Stimulated activated effector memory CD8-positive, alpha-beta T cell treated with anti-CD3 and anti-CD28 coated beads, Interleukin-12 subunit alpha, Interleukin-12 subunit beta, amount 100 ng/mL, for 72 hours (primary cell): Measurements from ENCODE around the gene PMF1.
"Not testable (repeated sequence)": the region's sequence is repeated elsewhere in the genome, so short reads cannot be mapped to it uniquely, and the experiment has no call there.

Source experiments
- ATAC-seq: fragments of 150-1000 bp; cut with Tn5 transposase; 2 replicates; pipeline ENCODE4 v1.10.0; 2021
- DNase-seq, 2 donors: peaks; one replicate each; pipeline ENCODE4 v3.0.0; 2021 to 2022; ENCODE audit warnings: low spot score in 2 of 2
- H3K27ac Mint-ChIP-seq: one replicate; pipeline ENCODE4 v1.8.0; 2022; ENCODE audit warnings: mild to moderate bottlenecking, mixed read lengths
- H3K36me3 Mint-ChIP-seq: one replicate; pipeline ENCODE4 v1.8.0; 2022; ENCODE audit warnings: mild to moderate bottlenecking, mixed read lengths
- H3K4me1 Mint-ChIP-seq: one replicate; pipeline ENCODE4 v1.8.0; 2022; ENCODE audit warnings: mixed read lengths
- H3K4me3 Mint-ChIP-seq: one replicate; pipeline ENCODE4 v1.8.0; 2022; ENCODE audit warnings: mild to moderate bottlenecking, mixed read lengths
- H3K9me3 Mint-ChIP-seq: one replicate; pipeline ENCODE4 v1.8.0; 2022; ENCODE audit warnings: mixed read lengths

The PMF1 gene

GRCh38 chr1:156212833-156213643 is at the start of gene PMF1:
TSS of gene PMF1 (plus strand) at chr1:156213007. CDS start at chr1:156213016, 9 bp downstream.
- Mint-ChIP-seq H3K4me1 (peaks cover 32% of the 10 kb centered on the region), H3K36me3 (peaks cover 68% of the 10 kb centered on the region), H3K4me3 (peak within 1 kb of the TSS; percentile 87)

GRCh38 chr1:156163712-156164111 is 49.1 kb upstream of the PMF1 start:
- Mint-ChIP-seq H3K9me3 (no peaks in the 10 kb centered on the region), H3K36me3 (peaks cover 96% of the 10 kb centered on the region), H3K4me3 (no peak overlapping the region), H3K4me1 (peaks cover 49% of the 10 kb centered on the region), H3K27ac (no peak overlapping the region)
- DNase-seq (no peak), ATAC-seq (no peak)

More at GRCh38 chr1:156212833-156213643, at the start of gene PMF1:
- H3K9me3 Mint-ChIP-seq, result no peaks in the 10 kb centered on the region
- H3K27ac Mint-ChIP-seq, result peak within 1 kb of the TSS; percentile 95
- peak; percentile 91 to 98 for DNase-seq
- peak; percentile 95 for ATAC-seq

- Mint-ChIP-seq H3K4me1 (peaks cover 43% of the 10 kb centered on the region), H3K27ac (peak overlapping the region; percentile 91), H3K9me3 (no peaks in the 10 kb centered on the region), H3K36me3 (peaks cover 96% of the 10 kb centered on the region), H3K4me3 (no peak overlapping the region)
- DNase-seq (no peak), ATAC-seq (no peak)
These were observed 48.5 kb upstream of the PMF1 start for GRCh38 chr1:156164125-156164831.

DNA sequence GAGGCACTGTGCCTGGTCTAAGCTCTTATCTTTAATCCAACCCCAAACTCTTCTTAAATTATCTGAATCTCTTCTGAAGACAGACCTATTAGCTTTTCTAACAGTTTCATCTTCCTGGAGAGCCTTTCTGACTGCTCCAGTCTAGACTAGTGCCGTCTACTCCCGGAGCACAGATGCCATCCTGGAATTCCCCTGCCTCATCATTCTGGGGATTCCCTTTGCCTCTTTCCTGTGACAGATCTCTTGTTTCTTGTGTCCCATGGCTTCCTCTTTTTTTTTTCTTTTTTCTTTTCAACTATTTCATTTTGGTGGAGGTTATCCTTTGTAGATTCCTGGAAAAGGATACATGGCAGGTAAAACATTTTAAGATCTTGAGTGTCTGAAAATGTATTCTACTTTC is 47.7 kb upstream of the PMF1 start:
- no peak for ATAC-seq
- peaks cover 93% of the 10 kb centered on the region for H3K36me3 Mint-ChIP-seq

DNA sequence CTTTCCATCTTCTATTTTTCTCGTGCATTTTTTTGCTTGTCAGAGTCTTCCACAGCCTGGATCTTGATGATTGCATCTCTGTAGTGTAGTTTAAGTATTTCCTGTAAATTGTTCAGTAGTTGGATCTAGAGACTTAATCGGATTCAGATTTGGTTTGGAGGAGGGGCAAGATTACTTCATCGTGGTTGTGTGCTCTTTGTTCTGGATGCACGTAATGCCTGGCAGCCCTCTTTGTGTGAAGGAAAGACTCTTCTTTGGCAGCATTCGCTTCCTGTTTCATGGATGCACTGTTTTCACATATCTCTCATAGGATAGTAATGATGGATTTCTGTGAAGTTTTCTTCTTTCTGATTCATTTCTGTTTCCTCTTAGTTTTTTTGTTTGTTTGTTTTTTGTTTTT is 45.3 kb upstream of the PMF1 start:
- Mint-ChIP-seq H3K4me1 (peaks cover 13% of the 10 kb centered on the region), H3K27ac (no peak overlapping the region), H3K36me3 (peaks cover 85% of the 10 kb centered on the region), H3K9me3 (no peaks in the 10 kb centered on the region), H3K4me3 (no peak overlapping the region)
- DNase-seq (no peak), ATAC-seq (no peak)

More for the DNA sequence above, 47.7 kb upstream of the PMF1 start:
- peak overlapping the region; percentile 43 for H3K4me3 Mint-ChIP-seq
- peak overlapping the region; percentile 91 for H3K27ac Mint-ChIP-seq
- no peaks in the 10 kb centered on the region for H3K9me3 Mint-ChIP-seq
- DNase-seq, result no peak
- peaks cover 35% of the 10 kb centered on the region for H3K4me1 Mint-ChIP-seq

DNA sequence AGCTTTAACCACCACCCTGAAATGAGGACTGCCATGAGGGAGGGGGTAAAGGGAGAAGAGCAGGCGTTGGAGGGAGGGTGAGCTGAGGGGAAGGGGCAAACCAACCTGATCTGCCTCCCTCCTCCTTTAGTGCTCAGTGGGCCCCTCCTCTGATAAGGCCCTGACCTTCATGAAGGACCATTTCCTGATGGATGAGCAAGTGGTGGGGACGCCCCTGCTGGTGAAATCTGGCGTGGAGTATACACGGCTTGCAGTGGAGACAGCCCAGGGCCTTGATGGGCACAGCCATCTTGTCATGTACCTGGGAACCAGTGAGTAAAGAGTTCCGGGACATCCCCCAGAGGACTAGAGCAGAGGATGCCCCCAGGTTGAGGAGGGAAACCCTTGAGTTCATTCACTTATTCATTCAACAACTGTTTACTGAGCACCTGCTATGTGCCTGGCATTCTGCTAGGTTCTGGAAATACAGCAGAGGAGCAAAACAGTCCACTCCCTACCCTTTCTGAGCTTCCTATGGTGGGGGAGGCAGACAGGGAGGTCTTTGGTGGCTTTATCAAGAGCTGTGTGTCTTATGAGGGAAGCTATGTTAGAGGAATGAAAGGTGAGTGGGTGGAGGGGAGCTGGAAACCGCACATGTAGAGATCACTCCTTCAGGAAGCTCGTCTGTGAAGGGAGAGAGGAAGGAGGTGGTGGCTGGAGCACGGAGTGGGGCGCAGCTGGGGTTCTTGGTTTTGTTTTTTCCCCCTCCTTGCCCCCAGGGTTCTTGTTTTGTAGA is 39.9 kb upstream of the PMF1 start:
- peak overlapping the region; percentile 75 for H3K27ac Mint-ChIP-seq
- DNase-seq (no peak), ATAC-seq (no peak)
- peaks cover 13% of the 10 kb centered on the region for H3K4me1 Mint-ChIP-seq
- peaks cover 82% of the 10 kb centered on the region for H3K36me3 Mint-ChIP-seq
- no peak overlapping the region for H3K4me3 Mint-ChIP-seq
- no peaks in the 10 kb centered on the region for H3K9me3 Mint-ChIP-seq

DNA sequence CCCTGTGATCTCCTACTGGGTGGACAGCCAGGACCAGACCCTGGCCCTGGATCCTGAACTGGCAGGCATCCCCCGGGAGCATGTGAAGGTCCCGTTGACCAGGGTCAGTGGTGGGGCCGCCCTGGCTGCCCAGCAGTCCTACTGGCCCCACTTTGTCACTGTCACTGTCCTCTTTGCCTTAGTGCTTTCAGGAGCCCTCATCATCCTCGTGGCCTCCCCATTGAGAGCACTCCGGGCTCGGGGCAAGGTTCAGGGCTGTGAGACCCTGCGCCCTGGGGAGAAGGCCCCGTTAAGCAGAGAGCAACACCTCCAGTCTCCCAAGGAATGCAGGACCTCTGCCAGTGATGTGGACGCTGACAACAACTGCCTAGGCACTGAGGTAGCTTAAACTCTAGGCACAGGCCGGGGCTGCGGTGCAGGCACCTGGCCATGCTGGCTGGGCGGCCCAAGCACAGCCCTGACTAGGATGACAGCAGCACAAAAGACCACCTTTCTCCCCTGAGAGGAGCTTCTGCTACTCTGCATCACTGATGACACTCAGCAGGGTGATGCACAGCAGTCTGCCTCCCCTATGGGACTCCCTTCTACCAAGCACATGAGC is 36.1 kb upstream of the PMF1 start:
- H3K36me3 Mint-ChIP-seq, result peaks cover 56% of the 10 kb centered on the region
- H3K27ac Mint-ChIP-seq, result peak overlapping the region; percentile 67
- ATAC-seq (peak; percentile 36), DNase-seq (no peak)
- no peak overlapping the region for H3K4me3 Mint-ChIP-seq
- H3K9me3 Mint-ChIP-seq, result no peaks in the 10 kb centered on the region
- peaks cover 21% of the 10 kb centered on the region for H3K4me1 Mint-ChIP-seq

DNA sequence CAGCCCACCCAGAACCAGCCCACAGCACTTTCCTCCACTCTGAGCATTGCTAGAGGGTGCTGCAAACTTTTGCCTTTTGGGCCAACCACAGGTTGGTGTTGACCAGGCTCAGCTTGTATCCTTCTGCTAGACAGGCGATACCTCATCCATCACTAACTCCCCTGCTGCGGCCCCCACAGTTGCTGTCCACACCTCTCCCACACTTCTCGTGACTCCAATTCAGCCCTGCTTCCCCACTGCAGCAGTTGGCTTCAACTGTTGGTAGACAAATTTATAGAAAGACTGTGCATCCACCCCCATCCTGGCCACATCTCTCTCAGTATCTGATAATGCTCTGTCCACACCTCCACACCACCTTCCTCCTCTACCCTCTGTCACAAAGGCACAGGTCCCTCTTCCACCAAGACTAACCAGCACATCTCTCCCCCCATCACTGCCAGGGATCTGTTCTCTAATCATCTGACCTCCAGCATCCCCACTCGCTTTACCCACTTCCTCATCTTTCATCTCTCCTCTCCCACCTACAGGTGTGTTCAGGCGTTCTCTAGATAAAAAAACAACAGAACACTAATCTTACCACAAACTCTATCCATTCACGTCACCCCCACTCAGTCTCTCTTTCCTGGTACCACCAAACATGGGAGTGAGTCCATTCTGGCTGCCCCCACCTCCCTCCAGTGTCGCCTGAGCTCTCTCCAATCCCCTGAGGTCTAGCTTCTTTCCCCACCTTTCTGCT is 34.7 kb upstream of the PMF1 start:
- ATAC-seq (no peak), DNase-seq (no peak)
- Mint-ChIP-seq H3K4me3 (no peak overlapping the region), H3K9me3 (no peaks in the 10 kb centered on the region), H3K36me3 (peaks cover 48% of the 10 kb centered on the region), H3K4me1 (peaks cover 15% of the 10 kb centered on the region), H3K27ac (peak overlapping the region; percentile 1)

DNA sequence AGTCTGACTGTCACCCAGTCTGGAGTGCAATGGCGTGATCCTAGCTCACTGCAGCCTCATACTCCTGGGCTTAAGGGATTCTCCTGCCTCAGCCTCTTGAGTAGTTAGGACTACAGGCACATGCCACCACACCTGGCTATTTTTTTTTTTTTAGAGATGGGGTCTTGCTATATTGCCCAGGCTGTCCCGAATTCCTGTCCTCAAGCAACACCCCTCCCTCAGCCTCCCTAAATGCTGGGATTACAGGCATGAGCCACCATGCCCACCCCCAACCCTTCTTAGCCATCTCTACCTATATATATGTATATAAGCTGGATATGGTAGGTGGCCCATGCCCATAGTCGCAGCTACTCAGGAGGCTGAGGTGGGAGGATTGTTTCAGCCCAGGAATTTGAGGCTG is 32.3 kb upstream of the PMF1 start:
- ATAC-seq (no peak), DNase-seq (no peak)
- H3K4me3 Mint-ChIP-seq, result no peak overlapping the region
- no peak overlapping the region for H3K27ac Mint-ChIP-seq
- H3K4me1 Mint-ChIP-seq, result peaks cover 10% of the 10 kb centered on the region
- H3K9me3 Mint-ChIP-seq, result no peaks in the 10 kb centered on the region
- peaks cover 24% of the 10 kb centered on the region for H3K36me3 Mint-ChIP-seq

GRCh38 chr1:156181391-156181924 is 31.3 kb upstream of the PMF1 start:
- not testable (repeated sequence) for H3K27ac Mint-ChIP-seq, H3K4me3 Mint-ChIP-seq, H3K4me1 Mint-ChIP-seq, ATAC-seq, DNase-seq, H3K9me3 Mint-ChIP-seq
- peaks cover 15% of the 10 kb centered on the region for H3K36me3 Mint-ChIP-seq

- not testable (repeated sequence) for H3K9me3 Mint-ChIP-seq, DNase-seq, H3K4me1 Mint-ChIP-seq, H3K4me3 Mint-ChIP-seq, ATAC-seq, H3K27ac Mint-ChIP-seq
- H3K36me3 Mint-ChIP-seq, result peaks cover 11% of the 10 kb centered on the region
These were observed 30.6 kb upstream of the PMF1 start for GRCh38 chr1:156182010-156182779.

- H3K36me3 Mint-ChIP-seq, H3K9me3 Mint-ChIP-seq, H3K27ac Mint-ChIP-seq, H3K4me3 Mint-ChIP-seq, ATAC-seq, DNase-seq, H3K4me1 Mint-ChIP-seq: not testable (repeated sequence)
These were observed 26.2 kb upstream of the PMF1 start for GRCh38 chr1:156186347-156187177.

GRCh38 chr1:156190265-156190664 is 22.5 kb upstream of the PMF1 start:
- H3K27ac Mint-ChIP-seq, DNase-seq, H3K9me3 Mint-ChIP-seq, H3K4me3 Mint-ChIP-seq, ATAC-seq: not testable (repeated sequence)
- Mint-ChIP-seq H3K36me3 (peaks cover 10% of the 10 kb centered on the region), H3K4me1 (peaks cover 23% of the 10 kb centered on the region)
